HG03469 (cell line): Measurements from ENCODE around the gene CLDND2.
"Not testable (repeated sequence)": the region's sequence is repeated elsewhere in the genome, so short reads cannot be mapped to it uniquely, and the experiment has no call there.

Experiments used
- ATAC-seq: cut with Tn5 transposase; IDR thresholded peaks from one replicate; pipeline ENCODE4 v1.9.1; 2021; ENCODE audit warnings: mild to moderate bottlenecking, moderate library complexity, moderate number of reproducible peaks; ENCODE audit not compliant: unreplicated experiment

Gene CLDND2

DNA sequence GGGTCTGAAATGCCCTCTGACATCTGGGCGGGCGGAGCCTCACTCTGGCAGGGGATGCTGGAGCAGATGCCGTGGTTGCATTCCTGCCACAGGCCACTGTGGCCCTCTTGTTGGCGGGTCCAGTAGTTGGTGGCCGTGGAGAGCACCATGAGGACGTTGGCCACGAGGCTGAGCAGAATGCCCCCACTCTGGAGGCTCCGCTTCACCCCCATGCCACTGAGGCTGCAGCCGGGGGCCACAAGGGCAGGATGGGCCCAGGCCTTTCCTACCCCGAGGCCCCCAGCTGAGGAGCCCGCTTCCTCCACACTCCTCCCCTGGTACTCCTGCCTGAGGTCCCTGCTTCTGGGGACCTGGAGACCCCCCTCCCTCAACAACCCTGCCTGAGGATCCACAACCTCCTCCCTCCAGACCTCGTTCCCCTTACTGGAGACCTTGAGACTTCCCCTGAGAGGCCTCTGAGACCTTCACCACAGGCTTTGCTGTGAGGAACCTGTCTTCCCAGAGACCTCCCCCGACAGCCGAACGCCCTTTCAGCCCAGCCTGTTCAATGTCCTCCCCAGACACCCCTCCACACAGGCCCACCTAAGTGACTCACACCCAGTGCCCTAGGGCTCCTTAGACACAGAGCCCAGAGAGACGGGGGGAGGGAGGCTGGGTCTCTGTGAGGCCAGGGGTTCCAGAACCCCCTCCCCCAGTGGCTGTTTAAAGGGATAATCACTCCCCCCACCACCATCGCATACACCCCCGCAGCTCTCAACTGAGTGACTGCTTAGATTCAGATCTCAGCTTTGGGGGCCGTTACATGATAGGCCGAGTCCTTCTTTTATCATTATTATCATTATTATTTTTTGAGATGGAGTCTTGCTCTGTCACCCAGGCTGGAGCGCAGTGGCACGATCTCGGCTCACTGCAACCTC, at the start of gene CLDND2:
TSS of gene CLDND2 (minus strand) at position 638 of the 917 bp plus-strand sequence. CDS start at position 212, 426 bp downstream.
- ATAC-seq = no peak

DNA sequence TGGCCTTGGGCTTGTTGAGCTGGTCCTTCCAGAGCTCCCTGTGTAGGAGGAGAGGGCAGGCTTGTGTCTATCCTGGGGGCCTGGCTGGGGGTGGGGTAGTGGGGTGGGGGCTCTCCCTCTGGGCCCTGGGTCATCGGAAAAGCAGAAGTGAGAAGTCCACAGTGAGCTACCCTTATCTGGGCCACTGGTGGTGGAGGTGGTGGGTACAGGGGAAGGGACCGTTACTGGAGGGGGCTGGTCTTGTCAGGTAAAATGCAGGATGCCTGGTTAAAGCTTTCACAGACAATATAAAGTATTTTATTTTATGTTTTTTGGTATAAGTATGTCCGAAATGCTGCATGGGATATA, 49.0 kb upstream of the CLDND2 start:
- ATAC-seq = no peak

DNA sequence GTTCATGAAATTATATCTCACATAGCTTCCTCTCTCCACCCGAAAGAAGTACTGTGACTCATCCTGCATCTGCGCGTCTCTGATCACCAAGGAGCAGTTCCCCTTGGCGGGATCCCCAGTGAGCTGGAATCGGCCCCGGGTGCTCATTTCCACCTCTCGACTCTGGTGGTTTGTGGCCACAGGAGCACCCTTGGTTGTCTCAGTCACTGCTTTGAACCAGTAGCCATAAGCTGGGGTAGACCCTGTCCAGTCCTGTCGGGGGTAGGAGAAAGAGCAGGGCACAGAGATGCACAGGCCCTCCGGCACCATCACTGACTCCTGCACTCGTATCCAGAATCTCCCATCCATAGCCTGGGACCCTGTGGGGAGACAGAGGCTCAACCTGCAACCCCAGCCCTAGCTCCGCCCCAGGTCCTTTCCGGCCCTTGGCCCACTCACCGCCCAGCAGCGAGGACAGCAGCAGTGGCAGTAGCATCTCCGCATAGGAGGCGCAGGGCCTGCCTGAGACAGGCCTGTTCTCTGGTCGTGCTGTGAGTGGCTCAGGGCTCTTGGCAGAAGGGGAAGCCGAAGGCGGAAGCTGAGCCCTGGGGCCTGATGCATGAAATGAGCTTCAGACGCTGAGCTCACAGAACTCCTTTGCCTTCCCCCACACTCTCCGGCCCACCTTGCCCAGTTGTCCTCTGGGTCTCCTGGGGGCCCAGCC, 48.5 kb upstream of the CLDND2 start, which contains the start of gene SIGLEC10:
TSS of gene SIGLEC10 (minus strand) at position 536 of the 703 bp plus-strand sequence. CDS start at position 475, 61 bp downstream.
- ATAC-seq = no peak

DNA sequence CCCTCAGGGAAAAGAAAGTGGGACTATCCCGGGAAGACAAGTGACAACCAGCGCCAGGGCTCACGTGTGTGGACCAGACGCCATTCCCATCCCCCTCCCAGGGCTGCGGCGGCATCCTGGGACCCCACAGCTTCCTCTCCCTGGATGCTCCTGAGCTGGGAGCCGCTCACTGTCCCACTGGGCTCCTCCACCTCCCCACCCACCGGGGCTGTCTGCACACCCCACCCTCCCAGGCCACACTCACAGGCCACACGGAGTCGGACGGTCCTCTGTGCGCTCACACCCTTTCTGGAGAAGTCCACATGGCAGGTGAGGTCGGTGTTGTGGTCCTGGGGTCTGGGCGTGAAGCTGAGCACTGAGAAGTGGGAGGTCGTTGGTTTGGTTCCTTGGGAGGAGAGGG, 47.6 kb upstream of the CLDND2 start:
- not testable (repeated sequence) for ATAC-seq

- ATAC-seq = no peak
Observed at GRCh38 chr19:51415187-51415586, 46.4 kb upstream of the CLDND2 start.

GRCh38 chr19:51410950-51411748, 42.3 kb upstream of the CLDND2 start:
- no peak for ATAC-seq

DNA sequence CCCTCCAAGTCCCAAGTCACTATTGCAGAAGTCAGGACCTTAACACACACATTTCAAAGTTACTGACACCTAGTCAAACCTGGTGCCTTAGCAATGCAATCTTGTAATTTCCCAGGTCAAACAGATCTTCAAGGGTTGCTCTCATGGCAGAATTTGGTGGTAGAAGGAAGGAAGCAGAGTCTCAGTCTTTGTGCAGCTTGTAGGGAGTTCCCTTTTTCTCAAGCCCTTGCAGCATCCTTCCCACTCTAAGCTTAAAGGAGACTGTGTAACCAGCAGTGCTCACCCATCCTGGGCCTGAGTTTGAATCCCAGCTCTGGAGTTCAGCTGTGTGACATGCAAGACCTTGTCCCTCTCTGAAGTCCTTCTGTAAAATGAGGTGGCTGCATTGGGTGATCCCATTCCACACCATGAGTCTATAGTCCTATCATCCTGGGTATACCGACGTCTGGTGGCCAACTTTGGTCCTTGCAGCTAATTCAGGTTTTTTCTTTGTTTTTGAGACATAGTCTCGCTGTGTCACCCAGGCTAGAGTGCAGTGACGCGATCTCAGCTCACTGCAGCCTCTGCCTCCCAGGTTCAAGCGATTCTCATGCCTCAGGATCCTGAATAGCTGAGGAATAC, 38.8 kb upstream of the CLDND2 start:
- no peak for ATAC-seq

DNA sequence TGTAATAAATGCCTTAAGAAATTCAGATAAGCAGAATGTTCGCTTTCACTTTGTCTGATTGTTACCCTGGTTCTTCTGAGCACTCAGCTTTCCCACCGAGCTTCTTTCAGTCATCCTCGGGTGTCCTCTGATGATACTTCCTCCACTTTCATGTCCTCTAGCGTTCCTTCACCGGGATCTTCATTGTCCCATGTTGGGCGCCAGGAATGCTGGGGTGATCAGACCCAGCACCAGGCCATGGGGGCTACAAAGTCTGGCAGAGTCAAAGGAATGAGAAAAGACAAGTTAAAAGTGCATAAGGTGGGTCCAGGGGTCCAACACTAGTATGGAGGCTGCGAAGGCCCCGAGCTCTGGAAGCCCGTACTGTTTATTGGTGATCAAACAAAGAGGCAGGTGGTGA, 33.3 kb upstream of the CLDND2 start:
- no peak for ATAC-seq

- not testable (repeated sequence) for ATAC-seq
Observed at GRCh38 chr19:51399936-51400335, 31.1 kb upstream of the CLDND2 start.

- no peak for ATAC-seq
Observed at GRCh38 chr19:51399231-51399630, 30.4 kb upstream of the CLDND2 start.

- ATAC-seq = no peak
Observed at GRCh38 chr19:51398096-51398704, 29.4 kb upstream of the CLDND2 start.

GRCh38 chr19:51397453-51397852, 28.6 kb upstream of the CLDND2 start:
- not testable (repeated sequence) for ATAC-seq

DNA sequence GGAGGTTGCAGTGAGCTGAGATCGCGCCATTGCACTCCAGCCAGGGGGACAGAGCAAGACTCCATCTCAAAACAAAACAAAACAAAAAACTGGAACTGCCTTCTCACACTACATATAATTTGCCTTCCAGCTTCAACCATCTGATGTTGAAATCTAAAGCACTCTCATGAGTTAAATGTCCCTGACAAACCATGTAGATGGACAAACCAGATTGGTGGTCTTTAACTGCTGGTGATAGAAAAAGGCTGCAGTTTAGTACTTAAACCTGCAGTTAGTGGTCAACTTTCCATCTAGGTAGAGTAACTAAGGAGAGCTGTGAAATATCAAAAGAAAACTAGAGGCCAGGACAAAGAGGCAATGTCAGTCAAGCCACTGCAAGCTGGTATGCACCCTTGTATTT, 27.4 kb upstream of the CLDND2 start:
- no peak for ATAC-seq

DNA sequence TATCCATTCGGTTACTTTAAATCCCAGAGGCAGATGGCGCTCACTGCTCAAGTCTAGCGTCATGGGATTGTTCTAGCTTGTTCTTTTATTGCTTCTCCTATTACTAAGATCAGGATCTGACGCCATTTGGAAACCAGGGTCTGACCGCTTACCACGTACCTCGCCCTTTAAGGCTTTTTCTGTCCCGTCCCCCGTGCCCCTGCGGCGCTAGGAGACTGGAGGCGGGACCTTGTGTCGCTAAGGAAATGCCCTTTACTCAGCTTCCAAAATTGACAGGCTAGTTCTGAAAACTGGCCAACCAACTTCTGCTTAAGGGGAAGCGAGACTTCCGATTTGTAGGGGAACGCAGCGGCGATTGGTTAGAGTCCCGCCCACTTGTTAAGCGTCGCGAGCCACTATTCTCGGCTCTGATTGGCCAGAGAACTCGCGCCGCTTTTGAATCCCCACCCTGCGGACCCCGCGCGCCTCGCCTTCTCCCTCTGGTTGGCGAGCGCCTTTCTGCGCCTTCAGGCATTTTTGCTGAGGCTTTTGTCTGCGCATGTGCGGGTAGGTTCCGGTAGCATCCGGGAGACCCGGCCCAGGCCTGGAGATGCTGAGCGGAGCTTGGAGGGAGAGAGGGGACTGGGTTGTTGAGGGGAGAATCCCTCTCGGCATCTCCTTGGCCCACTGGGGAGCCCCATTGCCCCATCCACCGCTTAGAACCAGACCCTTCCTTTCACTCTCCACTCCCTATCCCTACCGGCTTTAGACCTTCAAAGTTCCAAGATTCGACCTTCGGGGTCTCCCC, 25.4 kb upstream of the CLDND2 start:
- peak; percentile 62 for ATAC-seq

GRCh38 chr19:51392701-51393100, 23.9 kb upstream of the CLDND2 start:
- ATAC-seq = no peak

DNA sequence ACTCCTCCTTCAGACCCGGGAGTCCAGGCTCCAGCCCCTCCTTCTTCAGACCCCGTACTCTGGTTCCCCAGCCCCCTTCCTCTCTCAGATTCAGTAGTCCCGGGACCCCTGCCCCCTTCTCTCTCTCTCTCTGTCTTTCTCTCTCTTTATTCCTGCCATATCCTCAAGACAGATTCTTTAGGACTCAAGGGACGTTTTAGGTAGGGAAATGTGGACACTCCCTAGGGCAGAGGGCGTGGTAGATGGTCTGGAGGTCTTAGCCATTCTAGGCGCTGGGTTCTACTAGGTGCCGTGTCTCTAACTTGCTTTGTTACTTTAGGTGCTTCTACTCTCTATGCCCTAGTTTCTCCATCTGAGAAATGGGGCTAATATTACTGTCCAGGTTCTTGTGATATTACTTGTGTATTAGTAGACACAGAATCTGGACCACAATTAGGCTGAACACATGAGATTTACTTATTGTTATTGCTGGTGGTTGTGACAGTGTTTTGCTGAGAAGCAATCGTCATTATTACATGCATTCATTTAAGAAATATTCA, 22.3 kb upstream of the CLDND2 start:
- ATAC-seq = no peak

GRCh38 chr19:51389143-51389542, 20.3 kb upstream of the CLDND2 start:
- no peak for ATAC-seq

- ATAC-seq = no peak
Observed at GRCh38 chr19:51387924-51388389, 19.2 kb upstream of the CLDND2 start, which contains the start of gene LIM2. Gene LIM2, minus strand, starts transcription at chr19:51387974. Its CDS starts 531 bp downstream, at chr19:51387443.
